Heart right ventricle (tissue), 16 donors: Measurements from ENCODE around the gene ADGRL1. TPM values are rescaled to one million over a fixed set of nuclear protein-coding genes. Genes with fewer than 3 reads are reported as not detected.

Source experiments
- ATAC-seq, 8 donors: fragments of 200-7000 bp; cut with Tn5 transposase; one replicate each; pipeline ENCODE4 v1.9.1; 2020; ENCODE audit warnings: mild to moderate bottlenecking in 8 of 8, moderate library complexity in 8 of 8, moderate number of reproducible peaks in 1 of 8
- DNase-seq, 2 donors: peaks; one replicate each; pipeline ENCODE4 v3.0.0-alpha.2; 2020
- H3K27ac ChIP-seq, 10 donors: fragments of 200-600 bp; sonication (generic) in 2 of 10; one replicate each; pipeline versions ENCODE4 v1.5.0 to v1.8.0; 2020 to 2022; ENCODE audit warnings: mild to moderate bottlenecking in 3 of 10
- H3K27me3 ChIP-seq, 7 donors: fragments of 200-600 bp; one replicate each; pipeline ENCODE4 v1.8.0; 2021 to 2022; ENCODE audit warnings: mild to moderate bottlenecking in 2 of 7
- H3K36me3 ChIP-seq, 9 donors: fragments of 200-600 bp; sonication (generic) in 1 of 9; one replicate each; pipeline versions ENCODE4 v1.5.0 to v1.8.0; 2020 to 2022; ENCODE audit warnings: mild to moderate bottlenecking in 2 of 9
- H3K4me1 ChIP-seq, 9 donors: fragments of 200-600 bp; sonication (generic) in 1 of 9; one replicate each; pipeline versions ENCODE4 v1.5.0 to v1.8.0; 2020 to 2022; ENCODE audit warnings: mild to moderate bottlenecking in 4 of 9
- H3K4me3 ChIP-seq, 10 donors: fragments of 200-600 bp; sonication (generic) in 2 of 10; one replicate each; pipeline versions ENCODE4 v1.5.0 to v1.8.0; 2020 to 2022; ENCODE audit warnings: mild to moderate bottlenecking in 7 of 10, moderate library complexity in 2 of 10
- H3K9me3 ChIP-seq, 11 donors: fragments of 200-600 bp in 10 of 11; sonication (generic) in 2 of 11; one replicate each; pipeline versions ENCODE4 v1.5.0 to v1.8.0; 2013 to 2022; ENCODE audit warnings: mild to moderate bottlenecking in 2 of 11, control low read depth in 1 of 11, moderate library complexity in 1 of 11
- CTCF ChIP-seq, 9 donors: fragments of 200-600 bp; sonication (generic) in 2 of 9; IDR thresholded peaks; one replicate each; pipeline versions ENCODE4 v1.5.0 to v1.8.0; 2021 to 2022; ENCODE audit warnings: antibody characterized with exemption in 9 of 9, mild to moderate bottlenecking in 5 of 9, moderate library complexity in 1 of 9
- WGBS, 2 donors: extraction: QIAGEN DNeasy Blood & Tissue Kit; methylation state at CpG; one replicate each; pipeline ENCODE4 v1.1.7; 2013; ENCODE audit warnings: inconsistent platforms in 1 of 2; 5-methylcytosine and 5-hydroxymethylcytosine counted together
- intact Hi-C, 10 donors: fragments of 100-400 bp; cut with DNase I; formaldehyde crosslinking; loops; one replicate each; pipeline versions ENCODE4 v1.11.1 to v1.14.2; 2022
- polyA plus RNA-seq, 2 donors: library from polyadenylated mRNA; stranded (reverse); fragments of 200-250 nt; gene quantifications; one replicate each; pipeline ENCODE4 v1.2.3, GENCODE V29; 2013
- total RNA-seq, 10 donors: library from RNA; stranded (reverse); fragmentation: NEBNext Ultra II Directional in 3 of 10; extraction: Animal tissue kit (Norgen Biotek cat#: 25700) in 3 of 10; gene quantifications; one replicate each; pipeline versions ENCODE4 v1.2.1 to v1.2.4, GENCODE V29; 2021 to 2023
- donor health status: Arrhythmogenic right ventricular cardiomyopathy.
- donor health status: ischemic (EF 13 %, LVEDD 7.1; RV severe dilation, severe dysfunction).
- donor health status: healthy with polysubstance abuse.
- donor health status: DM: no; HTN: yes; CAD: no.
- donor health status: DM: no; HTN: no; CAD: no.
- donor health status: ischemic (EF 25% LVEDD 6.9; RV normal size, moderate dysfunction).
- donor health status: ischemic (EF 25% LVEDD 5.7; RV mildly dilated, moderate dysfunction).
- donor health status: healthy.
- donor health status: DM: yes; HTN: yes; CAD: no.
- donor health status: Ischemic cardiomyopathy.
- donor health status: ischemic (EF 35%, LVEDD 5.7; RV mildly dilated, moderate dysfunction).
- donor health status: nonischemic (EF 11% LVEDD 7.7; RV severe dilation, severe dysfunction).
- donor health status: DM: yes; HTN: yes; CAD: no.
- donor health status: PGD.
- donor health status: ischemic (EF 29% LVEDD 5.4; RV normal size, mild dysfunction).
- donor health status: nonischemic (EF 23%, LVEDD 6.1; RV moderate dilation, normal function).

The ADGRL1 gene
- total and polyA plus RNA-seq, 12 donors, result 5.1 to 31.9 (median 12.8) TPM

GRCh38 chr19:14138576-14139265 is 67.2 kb downstream of the ADGRL1 start:
- WGBS, 2 donors, result 67 to 73% methylated on average over 9 of the region's 9 CpGs
- Histone ChIP-seq H3K27ac (peak overlapping the region; percentile 7 to 97 (median 92)), H3K36me3 (no peaks in the 10 kb centered on the region), H3K4me1 (peaks cover 3 to 49% (median 32%) of the 10 kb centered on the region in 9 donors), H3K4me3 (no peak overlapping the region), H3K27me3 (no peaks in the 10 kb centered on the region), H3K9me3 (no peaks in the 10 kb centered on the region)
- intact Hi-C loops, result loop anchor here in 7 of 10 donors (2.0 to 10.0 kb wide), 8 partner anchors 46 to 336 kb away; partner anchors contain the start of genes MISP3 (in 3 of the 7), C19orf67 (in 1 of the 7), PTGER1 (in 1 of the 7) and SAMD1 (in 1 of the 7)
- no peak for TF ChIP-seq CTCF (IDR thresholded peaks at IDR 0.05)
- peak in 1 of 8 donors; percentile 12 for ATAC-seq
- no peak for DNase-seq

DNA sequence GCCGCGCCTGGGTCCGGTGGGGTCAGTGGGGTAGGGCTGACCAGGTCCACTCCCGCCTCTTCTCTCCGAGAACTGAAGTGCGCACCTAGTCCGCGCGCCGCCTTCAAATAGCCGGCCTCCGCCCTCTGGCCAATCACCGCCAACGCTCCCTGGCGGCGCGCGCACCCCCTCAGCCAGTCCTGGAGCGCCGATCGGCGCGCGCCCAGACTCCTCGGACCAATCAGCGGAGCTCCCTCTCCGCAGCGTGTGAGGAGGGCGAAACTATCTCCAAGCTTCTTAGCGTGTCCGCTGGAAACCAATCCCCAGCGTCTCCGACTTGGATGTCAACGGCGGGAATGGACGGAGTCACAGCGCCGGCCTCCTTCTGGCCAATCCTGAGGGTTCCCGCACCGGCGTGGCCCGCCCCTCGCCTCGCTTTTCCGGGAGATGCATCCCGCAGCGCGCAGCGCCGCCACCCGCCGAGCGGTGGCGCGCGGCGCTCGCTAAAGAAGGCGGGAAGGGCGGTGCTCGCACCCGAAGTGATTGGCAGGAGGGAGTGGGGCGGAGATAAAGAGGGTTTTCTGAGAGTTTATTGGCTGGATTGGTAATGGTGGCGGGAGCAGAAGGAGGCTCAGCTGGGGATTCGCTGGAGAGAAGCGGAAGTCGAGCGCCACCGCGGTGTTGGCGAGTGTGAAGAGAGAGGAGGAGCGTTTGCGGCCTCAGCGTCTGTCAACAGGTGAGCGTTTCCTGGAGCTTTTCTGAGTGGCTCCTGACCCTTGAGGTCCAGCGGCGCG is 69.3 kb downstream of the ADGRL1 start, which contains the start of gene ASF1B:
Gene ASF1B (minus strand): TSS at position 81 of the 773 bp plus-strand sequence. CDS start 133 bp downstream, outside the sequence.
- Histone ChIP-seq H3K36me3 (no peaks in the 10 kb centered on the region), H3K4me3 (peak within 1 kb of the TSS; percentile 56 to 91 (median 74)), H3K4me1 (peaks cover 3 to 49% (median 31%) of the 10 kb centered on the region in 9 donors), H3K27me3 (no peaks in the 10 kb centered on the region), H3K9me3 (no peaks in the 10 kb centered on the region), H3K27ac (peak within 1 kb of the TSS; percentile 83 to 97 (median 92))
- peak; percentile 60 to 98 (median 91) for TF ChIP-seq CTCF (IDR thresholded peaks at IDR 0.05)
- DNase-seq (peak; percentile 99), ATAC-seq (peak; percentile 93 to 96 (median 95))
- intact Hi-C loops, result loop anchor here in 8 of 10 donors (1.0 to 10.0 kb wide), 10 partner anchors 18 to 338 kb away; partner anchors contain the start of genes MISP3 (in 3 of the 8), C19orf67 (in 1 of the 8), PTGER1 (in 1 of the 8) and SAMD1 (in 1 of the 8)
- WGBS, 2 donors, result 0% methylated on average over 78 of the region's 78 CpGs

DNA sequence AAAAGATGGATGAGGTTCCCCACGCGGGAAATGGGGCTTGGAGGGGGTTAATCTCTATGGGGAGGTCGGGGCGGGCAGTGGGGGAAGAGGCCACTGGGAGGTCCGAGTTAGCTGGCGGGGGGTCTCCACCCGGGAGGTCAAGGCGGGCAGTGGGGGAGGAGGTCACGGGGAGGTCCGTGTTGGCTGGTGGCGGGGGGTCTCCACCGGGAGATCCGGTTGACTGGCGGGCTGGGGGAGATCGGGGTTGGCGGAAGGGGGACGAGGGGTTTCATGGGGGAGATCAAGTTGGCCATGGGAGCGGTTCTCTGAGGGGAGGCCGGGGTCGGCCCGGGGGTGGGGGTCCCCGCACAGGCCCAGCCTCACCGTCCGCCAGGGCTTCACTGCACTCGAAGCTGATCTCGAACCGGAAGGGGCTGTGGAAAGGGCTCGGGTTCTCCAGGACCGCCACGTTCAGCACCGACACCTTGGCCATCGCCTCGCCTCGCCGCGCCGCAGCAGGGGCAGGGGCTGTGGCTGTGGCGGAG is 69.9 kb downstream of the ADGRL1 start:
- Histone ChIP-seq H3K36me3 (no peaks in the 10 kb centered on the region), H3K27ac (peak overlapping the region in 6 of 10 donors; percentile 17 to 96 (median 61)), H3K27me3 (no peaks in the 10 kb centered on the region), H3K4me1 (peaks cover 3 to 50% (median 31%) of the 10 kb centered on the region in 9 donors), H3K4me3 (peak overlapping the region; percentile 29 to 88 (median 61)), H3K9me3 (no peaks in the 10 kb centered on the region)
- intact Hi-C loops, result loop anchor here in 8 of 10 donors (1.0 to 10.0 kb wide), 10 partner anchors 18 to 339 kb away; partner anchors contain the start of genes MISP3 (in 3 of the 8), C19orf67 (in 1 of the 8), PTGER1 (in 1 of the 8) and SAMD1 (in 1 of the 8)
- WGBS, 2 donors, result 1% methylated on average over 32 to 38 of the region's 38 CpGs
- no peak for TF ChIP-seq CTCF (IDR thresholded peaks at IDR 0.05)
- DNase-seq, result no peak
- no peak for ATAC-seq
